Endometrium (tissue), 2 donors: ENCODE results near the gene BBS5.
"Not testable (repeated sequence)": the region's sequence is repeated elsewhere in the genome, so short reads cannot be mapped to it uniquely, and the experiment has no call there.

Source experiments
- FAIRE-seq: peaks from 2 replicates; lab custom pipeline; 2012; peaks lifted over from hg19 to GRCh38; lab: Jason Lieb, UNC
- donor health status: control.
- donor health status: control.

BBS5 gene

DNA sequence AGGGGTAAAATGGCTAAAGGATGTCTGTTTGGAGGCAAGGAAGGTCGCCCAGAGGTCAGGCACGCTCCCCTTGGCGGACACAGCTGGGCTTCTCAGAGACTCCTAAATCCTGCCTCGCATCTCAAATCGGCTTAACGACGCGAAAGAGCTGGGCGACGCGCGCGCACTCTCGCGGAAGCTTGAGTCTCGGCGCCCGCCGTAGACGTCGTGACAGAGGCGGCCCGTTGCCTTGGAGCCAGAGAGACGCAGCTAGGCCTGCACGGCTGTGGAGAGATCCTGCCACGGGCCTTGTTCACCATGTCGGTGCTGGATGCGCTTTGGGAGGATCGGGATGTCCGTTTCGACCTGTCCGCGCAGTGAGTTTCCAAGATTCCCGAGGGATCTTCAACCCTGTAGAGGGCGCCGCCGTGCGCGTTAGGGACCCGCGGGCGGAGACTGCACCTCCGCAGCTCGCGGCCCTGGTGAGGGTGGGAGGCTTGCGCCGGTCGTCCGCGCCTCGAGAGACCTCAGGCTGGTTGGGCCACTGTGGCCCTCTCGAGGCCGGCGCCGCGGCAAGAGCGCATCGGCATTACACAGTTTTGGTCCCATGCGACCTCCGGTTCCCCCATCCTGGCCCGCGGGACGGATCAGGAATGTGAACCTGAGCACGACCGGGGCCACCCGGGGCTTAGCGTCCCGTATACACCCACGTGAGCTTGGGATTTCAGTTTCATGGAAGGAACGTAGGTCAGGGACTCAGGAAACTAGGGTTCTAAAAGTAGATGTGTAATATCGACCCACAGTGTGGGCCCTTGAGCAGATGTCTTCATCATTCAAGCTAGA lies at the start of gene BBS5:
Gene BBS5, plus strand, starts transcription at position 238 of the 822 bp plus-strand sequence. Its CDS starts 60 bp downstream, at position 298.
- FAIRE-seq: no peak

DNA sequence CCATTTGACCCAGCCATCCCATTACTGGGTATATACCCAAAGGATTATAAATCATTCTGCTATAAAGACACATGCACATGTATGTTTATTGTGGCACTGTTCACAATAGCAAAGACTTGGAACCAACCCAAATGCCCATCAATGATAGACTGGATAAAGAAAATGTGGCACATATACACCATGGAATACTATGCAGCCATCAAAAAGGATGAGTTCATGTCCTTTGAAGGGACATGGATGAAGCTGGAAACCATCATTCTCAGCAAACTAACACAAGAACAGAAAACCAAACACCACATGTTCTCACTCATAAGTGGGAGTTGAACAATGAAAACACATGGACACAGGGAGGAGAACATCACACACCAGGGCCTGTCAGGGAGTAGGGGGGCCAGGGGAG lies 47.5 kb upstream of the BBS5 start:
- FAIRE-seq: not testable (repeated sequence)

DNA sequence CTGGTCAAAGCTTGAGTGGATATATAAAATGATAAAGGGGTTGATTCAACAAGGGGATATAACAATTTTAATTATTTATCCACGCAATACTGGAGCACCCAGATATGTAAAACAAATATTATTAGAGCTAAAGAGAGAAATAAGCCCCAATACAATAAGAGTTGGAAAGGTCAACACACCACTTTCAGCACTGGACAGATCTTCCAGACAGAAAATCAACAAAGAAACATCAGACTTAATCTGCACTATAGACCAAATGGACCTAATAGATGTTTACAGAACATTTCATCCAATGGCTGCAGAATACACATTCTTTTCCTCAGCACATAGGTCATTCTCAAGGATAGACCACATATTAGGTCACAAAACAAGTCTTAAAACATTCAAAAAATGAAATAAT lies 45.1 kb upstream of the BBS5 start:
- FAIRE-seq: not testable (repeated sequence)

DNA sequence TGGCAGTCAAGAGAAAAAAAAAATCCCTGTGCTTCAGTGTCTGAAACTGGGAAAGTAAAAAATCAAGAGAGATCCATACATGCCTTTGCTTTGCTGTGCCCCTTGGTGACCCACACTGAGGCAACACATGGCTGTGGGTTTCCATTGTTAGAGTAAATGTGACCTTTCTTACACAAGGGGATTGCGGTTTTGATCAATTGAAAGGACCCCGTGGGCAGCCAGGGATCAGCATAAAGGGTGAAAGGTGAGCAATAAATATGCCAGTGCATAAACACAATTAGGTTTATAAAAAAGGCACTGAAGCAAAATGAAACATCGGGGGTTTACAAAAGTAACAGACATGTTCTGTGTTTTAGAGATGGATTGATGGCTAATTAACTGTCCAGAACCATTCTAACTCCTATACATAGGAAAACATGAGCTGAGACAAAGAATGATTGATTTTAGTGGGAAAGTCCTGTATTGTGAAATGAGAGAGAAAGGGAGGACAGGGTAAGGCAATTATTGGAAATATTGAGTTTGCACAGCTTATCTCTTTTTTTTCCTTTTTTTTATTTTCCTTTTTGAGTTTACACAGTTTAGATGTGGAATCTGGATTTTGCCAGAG lies 40.7 kb upstream of the BBS5 start:
- FAIRE-seq: no peak

DNA sequence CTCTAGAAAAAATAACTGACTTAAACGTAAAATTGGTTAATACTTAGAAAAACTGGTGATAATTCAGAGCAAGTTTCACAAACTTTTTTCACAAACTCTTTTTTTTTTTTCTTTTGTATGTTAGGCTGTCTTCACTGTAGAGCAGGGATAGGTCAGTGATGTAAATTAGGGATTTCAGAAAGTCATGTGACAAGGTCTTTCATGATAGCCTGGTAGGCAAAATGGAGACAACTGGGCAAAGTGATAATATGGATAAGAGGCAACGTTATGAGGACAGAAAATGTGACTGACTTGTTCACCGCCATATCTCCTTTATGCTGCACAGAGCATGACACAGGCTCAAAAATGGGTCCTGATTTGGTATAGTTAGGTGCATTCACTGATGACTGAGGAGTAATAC lies 39.4 kb upstream of the BBS5 start:
- no peak for FAIRE-seq

DNA sequence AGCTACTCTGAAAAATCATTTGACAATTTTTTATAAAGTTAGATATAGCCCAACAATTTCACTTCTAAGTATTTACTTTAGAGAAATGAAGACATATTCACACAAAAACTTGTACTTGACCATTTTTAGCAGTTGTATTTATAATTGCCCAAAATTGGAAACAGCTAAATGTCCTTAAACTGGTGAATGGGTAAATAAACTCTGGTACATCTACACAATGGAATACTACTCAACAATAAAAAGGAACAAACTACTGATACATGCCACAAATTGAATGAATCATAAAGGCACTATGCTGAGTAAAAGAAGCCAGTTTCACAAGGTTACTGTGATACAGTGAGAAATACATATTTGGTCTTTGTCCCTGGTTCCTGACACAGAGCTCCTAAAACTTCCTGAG lies 32.8 kb upstream of the BBS5 start:
- no peak for FAIRE-seq

DNA sequence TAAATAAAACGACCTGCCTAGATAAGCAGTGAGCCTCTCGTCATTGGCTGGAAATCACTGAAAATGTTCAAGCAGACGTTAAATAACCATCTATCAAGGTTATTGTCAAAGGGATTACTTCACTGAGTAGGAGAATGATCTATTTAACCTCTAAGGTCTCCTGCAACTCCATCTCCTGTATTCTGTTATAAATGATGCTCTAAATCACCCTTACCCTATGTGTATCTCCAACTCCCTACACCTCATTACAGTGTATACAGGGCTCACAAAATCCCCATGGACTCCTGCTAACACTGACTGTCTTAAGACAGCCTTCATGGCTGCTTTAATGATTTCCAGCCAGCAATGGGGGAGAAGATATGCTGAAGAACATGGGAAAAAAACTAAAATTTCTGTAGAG lies 31.0 kb upstream of the BBS5 start:
- no peak for FAIRE-seq

DNA sequence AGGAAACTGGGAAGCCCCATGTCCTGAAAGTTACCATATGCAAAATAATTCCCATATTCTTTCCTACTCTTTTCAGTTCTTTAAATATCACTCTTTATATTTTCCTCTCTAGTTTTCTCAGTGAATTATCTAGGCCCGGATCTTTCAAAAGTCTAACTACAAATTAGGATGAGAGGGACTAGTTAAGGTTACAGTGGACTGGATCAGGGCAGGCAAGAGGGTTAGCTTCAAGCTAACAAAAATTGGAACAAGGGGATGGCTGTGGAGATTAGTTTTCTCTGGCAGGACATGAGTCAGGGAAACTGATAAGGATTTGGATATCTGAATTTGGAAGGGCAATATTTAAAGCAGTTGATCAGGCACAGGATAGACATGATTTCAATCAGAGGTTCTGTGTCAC lies 30.4 kb upstream of the BBS5 start:
- no peak for FAIRE-seq

DNA sequence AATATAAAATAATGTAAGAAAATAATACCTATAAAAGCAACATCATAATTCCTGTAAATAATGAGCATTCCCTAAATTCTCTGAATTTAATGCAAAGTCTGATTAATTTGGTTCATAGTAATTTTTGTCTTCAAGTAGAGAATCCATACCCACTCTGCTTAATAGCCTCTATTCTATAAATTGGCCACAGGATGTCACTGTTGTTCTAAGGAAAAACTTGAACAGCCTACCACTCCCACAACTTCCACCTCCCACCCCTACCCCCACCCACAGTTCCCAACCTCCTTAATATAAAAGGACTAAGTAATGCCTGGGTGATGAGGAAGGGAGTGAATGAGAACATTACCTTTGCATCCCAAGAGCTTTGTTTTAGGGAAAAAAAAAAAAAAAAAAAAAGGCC lies 27.2 kb upstream of the BBS5 start:
- FAIRE-seq: no peak

DNA sequence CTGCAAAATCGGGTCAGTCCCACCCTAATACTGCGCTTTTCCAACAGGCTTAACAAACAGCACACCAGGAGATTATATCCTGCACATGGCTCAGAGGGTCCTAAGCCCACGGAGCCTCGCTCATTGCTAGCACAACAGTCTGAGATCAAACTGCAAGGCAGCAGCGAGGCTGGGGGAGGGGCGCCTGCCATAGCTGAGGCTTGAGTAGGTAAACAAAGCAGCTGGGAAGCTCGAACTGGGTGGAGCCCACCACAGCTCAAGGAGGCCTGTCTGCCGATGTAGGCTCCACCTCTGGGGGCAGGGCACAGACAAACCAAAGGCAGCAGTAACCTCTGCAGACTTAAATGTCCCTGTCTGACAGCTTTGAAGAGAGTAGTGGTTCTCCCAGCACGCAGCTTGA lies 26.2 kb upstream of the BBS5 start:
- not testable (repeated sequence) for FAIRE-seq

DNA sequence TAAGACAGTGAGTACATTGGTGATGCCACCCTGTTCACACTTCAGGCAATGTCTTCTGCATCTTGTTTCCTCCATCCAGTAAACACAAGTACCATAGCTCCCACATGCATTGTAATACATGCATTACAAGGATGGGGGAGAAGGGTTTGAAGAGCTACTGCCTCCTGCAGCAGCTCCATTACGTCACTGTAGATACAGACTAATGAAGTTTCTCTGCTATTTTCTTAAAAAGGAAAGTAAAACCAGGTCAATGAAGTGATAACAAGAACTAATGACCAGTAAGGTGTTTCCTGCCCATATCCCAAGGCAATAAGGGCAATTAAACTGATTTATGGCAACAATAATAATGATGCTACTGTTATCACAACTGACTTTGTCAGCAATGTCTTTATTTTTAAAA lies 18.2 kb upstream of the BBS5 start:
- FAIRE-seq: no peak

DNA sequence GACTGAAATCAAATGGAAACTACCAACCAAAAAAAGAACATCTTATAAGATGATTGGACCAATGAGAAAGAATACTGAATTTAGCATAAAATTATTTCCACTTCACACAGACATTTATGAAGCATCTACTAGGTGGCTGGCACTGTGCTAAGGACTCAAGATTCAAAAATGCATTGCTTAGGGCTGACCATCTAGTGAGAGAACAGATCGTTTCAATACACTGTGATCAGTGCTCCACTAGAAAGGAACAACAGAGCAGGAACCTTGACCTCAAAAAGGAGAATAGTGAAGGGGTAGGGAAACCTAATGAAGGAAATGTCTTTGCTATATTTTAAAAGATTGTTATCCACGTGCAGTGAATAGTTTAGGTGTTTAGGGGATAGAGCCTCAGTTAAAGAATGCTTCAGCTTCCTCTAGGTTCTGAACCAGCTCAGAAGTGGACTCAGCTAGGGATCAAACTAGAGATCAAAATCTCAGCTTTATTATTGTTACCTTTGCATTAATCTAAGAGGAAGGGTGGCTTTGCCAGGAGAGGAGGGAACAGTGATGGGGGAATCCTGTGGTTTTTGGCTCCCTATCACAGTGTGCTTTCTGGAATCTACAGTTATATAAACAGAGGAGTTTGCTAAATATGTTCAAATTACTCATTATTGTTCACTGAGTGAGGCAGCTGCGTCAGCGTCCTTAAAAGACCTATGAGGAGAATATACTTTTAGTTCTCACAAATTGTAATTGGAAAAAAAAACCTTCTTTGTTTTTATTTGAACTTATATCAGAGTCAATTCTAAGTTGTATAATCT lies 16.2 kb upstream of the BBS5 start:
- no peak for FAIRE-seq

DNA sequence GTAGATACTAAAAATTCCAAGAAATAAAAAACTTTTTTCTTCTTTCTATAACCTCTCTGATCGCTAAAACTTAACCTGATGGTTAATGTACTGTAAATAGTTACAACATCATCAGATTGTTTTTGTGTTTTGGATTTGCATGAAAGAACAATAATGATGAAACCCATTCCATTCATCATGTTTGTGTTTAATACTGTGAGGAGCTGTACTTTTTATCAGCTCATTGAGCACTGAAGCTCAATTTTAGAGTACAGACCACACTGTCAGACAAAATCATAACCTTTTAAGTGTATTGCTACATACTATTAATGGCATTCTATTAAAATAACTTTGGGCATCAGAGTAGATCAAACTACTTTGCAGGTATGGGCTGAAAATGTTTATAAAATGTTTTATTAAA lies 14.8 kb upstream of the BBS5 start:
- no peak for FAIRE-seq

DNA sequence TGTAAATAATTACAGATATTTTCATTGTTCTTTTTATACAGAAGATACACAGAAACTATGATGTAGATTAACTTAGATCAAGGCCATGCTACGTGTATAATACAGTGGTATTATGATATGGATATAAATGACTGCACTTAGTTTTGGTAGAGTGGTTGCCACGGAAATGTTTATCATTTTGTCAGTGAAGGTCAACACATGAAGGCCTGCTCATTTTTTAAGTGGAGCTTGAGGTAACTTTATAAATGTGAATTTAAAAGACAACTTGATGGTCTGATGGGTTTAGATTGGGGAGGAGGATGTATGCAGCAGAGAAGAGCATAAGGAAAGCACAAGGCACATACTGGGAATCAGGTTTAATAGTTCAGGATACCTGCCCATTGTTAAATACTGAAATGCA lies 14.4 kb upstream of the BBS5 start:
- FAIRE-seq: no peak

DNA sequence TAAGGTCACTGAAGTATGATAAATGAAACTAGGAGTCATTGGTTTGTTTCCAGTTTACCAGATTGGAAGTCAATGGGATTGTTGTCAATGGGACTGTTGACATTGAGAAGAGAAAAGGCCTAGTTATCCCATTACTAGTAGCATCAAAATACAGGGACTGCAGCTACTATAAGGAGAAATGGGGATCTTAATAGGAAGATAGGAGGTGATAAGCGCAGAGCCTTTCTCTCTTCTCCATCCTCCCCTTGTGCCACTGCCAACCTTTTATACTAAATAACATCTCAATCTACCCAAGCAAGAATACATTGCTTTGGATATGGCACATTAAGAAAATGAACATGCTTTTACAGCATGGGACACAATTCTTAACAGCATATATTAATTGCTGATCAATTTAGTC lies 10.5 kb upstream of the BBS5 start:
- no peak for FAIRE-seq

DNA sequence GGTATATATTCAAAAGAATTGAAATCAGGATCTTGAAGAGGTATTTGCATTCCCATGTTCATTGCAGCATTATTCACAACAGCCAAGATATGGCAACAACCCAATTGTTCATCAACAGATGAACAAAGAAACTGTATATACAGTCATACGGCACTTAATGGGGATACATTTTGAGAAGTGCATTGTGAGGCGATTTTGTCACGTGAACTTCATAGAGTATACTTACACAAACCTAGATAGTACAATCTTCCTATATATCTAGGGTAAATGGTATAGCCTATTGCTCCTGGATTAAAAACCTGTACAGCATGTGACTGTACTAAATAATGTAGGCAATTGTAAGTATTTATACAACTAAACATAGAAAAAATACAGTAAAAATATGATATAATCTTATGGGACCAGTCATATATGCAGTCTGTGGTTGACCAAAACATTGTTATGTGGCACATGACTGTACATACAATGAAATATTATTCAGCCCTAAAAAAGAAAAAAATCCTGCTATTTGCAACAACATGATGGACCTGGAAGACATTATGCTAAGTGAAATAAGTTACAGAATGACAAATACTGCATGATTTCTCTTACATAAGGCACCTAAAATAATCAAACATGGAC lies 9.2 kb upstream of the BBS5 start:
- FAIRE-seq: no peak

DNA sequence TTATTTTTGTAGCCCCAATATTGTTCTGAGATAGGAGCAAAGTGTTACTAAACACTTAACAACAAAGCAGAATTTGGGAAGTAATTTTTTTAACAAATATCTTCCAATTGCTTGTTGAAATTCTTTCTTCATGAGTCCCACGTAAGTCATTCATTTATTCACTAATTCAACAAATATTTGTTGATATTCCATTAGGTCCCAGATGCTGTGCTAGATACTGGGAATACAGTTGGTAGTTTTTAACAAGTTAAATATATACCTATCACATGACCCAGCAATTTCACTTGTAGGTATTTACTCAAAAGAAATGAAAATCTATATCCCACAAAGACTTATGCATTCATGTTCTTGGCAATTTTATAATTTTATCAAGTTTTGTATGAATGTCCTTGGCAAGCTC lies 7.0 kb upstream of the BBS5 start:
- FAIRE-seq: no peak

DNA sequence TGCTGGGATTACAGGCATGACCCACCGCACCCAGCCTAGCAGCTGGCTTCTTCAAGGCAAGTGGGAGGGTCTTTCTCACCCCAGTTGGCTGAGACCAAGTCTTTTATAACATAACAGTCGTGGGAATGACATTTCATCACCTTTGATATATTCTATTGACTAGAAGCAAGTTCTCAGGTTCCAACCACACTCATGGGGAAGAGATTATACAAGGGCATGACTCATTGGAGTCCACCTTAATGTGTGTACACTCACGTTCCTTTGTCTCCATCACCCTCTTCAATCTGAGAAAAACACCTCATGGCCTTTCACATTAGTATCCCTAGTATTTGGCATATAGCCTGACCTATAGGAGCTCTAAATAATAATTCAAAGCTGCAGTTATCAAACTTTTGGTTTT lies 2.8 kb upstream of the BBS5 start:
- no peak for FAIRE-seq

DNA sequence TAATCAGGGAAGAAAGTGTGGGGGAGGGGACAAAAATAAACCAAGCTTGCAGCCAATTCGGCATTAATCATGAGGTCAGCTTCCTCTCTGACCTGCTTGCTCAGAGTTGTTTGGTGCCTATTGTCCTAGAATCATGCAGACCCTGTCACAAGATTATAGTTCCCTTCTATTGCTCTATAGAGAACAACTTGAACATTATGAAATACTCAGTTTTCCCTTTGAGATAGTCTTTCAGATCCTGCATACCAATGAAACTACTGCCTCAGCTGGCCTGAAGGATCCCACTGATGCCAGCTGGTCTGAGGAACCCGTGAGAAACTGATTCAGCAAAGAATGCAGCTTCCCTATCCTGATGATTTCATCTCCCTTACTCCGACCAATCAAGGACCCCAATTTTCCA lies 955 bp upstream of the BBS5 start:
- no peak for FAIRE-seq

DNA sequence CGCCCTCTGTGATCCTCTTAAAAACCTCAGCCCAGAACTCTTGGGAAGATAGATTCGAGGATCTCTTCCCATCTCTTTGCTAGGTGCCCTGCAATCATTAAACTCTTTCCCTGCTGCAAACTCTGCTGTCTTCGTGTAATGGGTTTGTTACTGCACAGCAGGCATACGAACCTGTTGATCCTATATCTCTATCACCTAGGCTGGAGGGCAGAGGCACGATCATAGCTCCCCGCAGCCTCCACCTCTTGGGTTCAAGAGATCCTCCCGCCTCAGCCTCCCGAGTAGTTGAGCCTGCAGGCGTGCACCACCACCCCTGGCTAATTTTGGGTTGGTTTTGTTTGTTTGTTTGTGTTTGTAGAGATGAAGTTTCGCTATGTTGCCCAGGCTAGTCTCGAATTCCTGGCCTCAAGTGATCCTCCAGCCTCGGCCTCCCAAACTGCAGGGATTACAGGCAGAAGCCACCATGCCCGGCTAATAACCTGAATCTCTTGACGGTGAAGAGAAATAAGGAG lies 493 bp upstream of the BBS5 start:
- FAIRE-seq: no peak

DNA sequence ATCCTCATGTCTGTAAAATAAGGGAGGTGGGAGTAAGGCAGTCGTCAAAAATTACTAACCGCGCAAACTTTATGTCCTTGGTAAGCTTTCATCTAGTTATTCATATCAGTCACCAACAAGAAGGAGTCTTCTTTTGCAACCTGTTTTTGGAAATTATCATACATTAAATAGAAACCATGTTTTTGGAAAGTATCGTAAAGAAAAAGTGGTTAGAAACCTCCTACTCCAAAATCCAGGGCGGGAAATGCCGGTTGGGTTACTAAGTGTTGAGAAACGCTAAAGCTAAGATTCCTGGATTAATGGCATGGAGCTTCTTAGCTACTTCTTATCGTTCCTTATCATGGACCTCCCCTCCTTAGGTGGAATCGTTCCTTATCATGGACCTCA lies 778 bp downstream of the BBS5 start:
- FAIRE-seq: no peak

DNA sequence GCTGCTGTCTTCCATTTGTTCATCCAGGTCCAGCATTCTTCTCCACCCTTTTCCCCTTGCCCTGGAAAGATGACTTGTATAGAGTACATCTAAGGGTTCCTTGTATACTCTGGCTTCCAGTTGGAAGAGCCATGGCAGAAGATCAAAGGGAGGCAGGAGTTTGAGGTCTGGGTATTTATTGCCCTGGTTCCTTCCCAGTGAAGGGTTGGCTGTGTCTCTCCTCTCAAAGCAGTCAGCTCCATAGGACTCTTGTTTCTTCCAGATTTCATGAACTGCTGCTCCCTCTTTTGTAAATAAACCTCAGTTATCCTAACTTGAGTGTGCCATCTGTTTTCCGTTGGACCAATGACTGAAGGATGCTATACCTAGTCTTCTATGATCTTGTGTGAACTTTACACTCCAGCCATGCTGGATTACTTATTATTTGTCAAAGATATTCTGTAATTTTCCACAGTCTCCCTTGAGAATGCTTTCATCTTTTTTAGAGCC lies 6.4 kb downstream of the BBS5 start:
- FAIRE-seq: no peak
